GM19193 (cell line): ENCODE results near the gene TTC33.

Source experiments
- POLR2A ChIP-seq: IDR thresholded peaks from 4 replicates; pipeline ENCODE4 v1.6.1; 2011; ENCODE audit not compliant: insufficient read depth, insufficient read length; ENCODE audit errors: extremely low read depth

Gene TTC33

GRCh38 chr5:40511801-40512200 is 244.0 kb downstream of the TTC33 start:
- TF ChIP-seq POLR2A: no peak

GRCh38 chr5:40507095-40507494 is 248.7 kb downstream of the TTC33 start:
- no peak for TF ChIP-seq POLR2A

- TF ChIP-seq POLR2A: no peak
Observed at GRCh38 chr5:40505031-40505430, 250.7 kb downstream of the TTC33 start.

GRCh38 chr5:40503439-40503838 is 252.3 kb downstream of the TTC33 start:
- TF ChIP-seq POLR2A: no peak

- TF ChIP-seq POLR2A: no peak
Observed at GRCh38 chr5:40502736-40503135, 253.0 kb downstream of the TTC33 start.

- TF ChIP-seq POLR2A: no peak
Observed at GRCh38 chr5:40501711-40502444, 253.9 kb downstream of the TTC33 start.

GRCh38 chr5:40499518-40500273 is 256.1 kb downstream of the TTC33 start:
- no peak for TF ChIP-seq POLR2A

- TF ChIP-seq POLR2A: no peak
Observed at GRCh38 chr5:40499007-40499406, 256.8 kb downstream of the TTC33 start.

- no peak for TF ChIP-seq POLR2A
Observed at GRCh38 chr5:40497573-40497972, 258.2 kb downstream of the TTC33 start.

GRCh38 chr5:40495237-40495635 is 260.5 kb downstream of the TTC33 start:
- TF ChIP-seq POLR2A: no peak

GRCh38 chr5:40494631-40495236 is 261.0 kb downstream of the TTC33 start:
- TF ChIP-seq POLR2A: no peak

GRCh38 chr5:40492056-40492455 is 263.7 kb downstream of the TTC33 start:
- TF ChIP-seq POLR2A: no peak

GRCh38 chr5:40491644-40492043 is 264.1 kb downstream of the TTC33 start:
- no peak for TF ChIP-seq POLR2A

- no peak for TF ChIP-seq POLR2A
Observed at GRCh38 chr5:40490464-40491111, 265.2 kb downstream of the TTC33 start.

GRCh38 chr5:40489421-40489820 is 266.3 kb downstream of the TTC33 start:
- TF ChIP-seq POLR2A: no peak

- TF ChIP-seq POLR2A: no peak
Observed at GRCh38 chr5:40486437-40487275, 269.1 kb downstream of the TTC33 start.
